Upper lobe of right lung (tissue), 1 donor: ENCODE measurements around the gene PRDX4. TPM values are rescaled to one million over a fixed set of nuclear protein-coding genes. Genes with fewer than 3 reads are reported as not detected.

Source experiments
- total RNA-seq: library from RNA; stranded (reverse); fragmentation: NEBNext Ultra II Directional; extraction: Animal tissue kit (Norgen Biotek cat#: 25700); gene quantifications from one replicate; pipeline ENCODE4 v1.2.1, GENCODE V29; 2021
- donor health status: DM: no; HTN: yes; CAD: no; lungs with severe emphysema.

Gene PRDX4
- total RNA-seq, 1 donor from 2014 or later = 37.7 TPM

Other genes with a start within 250 kb of the PRDX4 start
- gene ACOT9, start 75.8 kb downstream of the PRDX4 start, total RNA-seq = 42.0 TPM
- gene SAT1, start 115.7 kb downstream of the PRDX4 start, total RNA-seq = 784 TPM
- gene APOO, start 240.4 kb downstream of the PRDX4 start, total RNA-seq = 12.0 TPM
- not detected for gene CXorf58, start 240.5 kb downstream of the PRDX4 start, total RNA-seq